K562 (cell line): ENCODE results near the gene ADORA2B. TPM values are rescaled to one million over a fixed set of nuclear protein-coding genes. Genes with fewer than 3 reads are reported as not detected.

Experiments used
- FOXA3 ChIP-seq, 2 experiments: fragments of 450-650 bp in 1 of 2; sonication (generic) in 1 of 2; formaldehyde crosslinking; IDR thresholded peaks in 1 of 2; conservative IDR thresholded peaks in 1 of 2; 2 replicates each; pipeline versions ENCODE4 v1.4.0 to v1.8.0; 2020 to 2022; ENCODE audit warnings: mild to moderate bottlenecking in 2 of 2, missing genetic modification reagents in 1 of 2
- FOXK2 ChIP-seq, 2 experiments: fragments of 450-650 bp; IDR thresholded peaks in 1 of 2; conservative IDR thresholded peaks in 1 of 2; 2 replicates each; pipeline ENCODE4 v1.6.1; 2016; ENCODE audit warnings: low read depth in 2 of 2, mild to moderate bottlenecking in 1 of 2
- NONO ChIP-seq, 2 experiments: fragments of 200-400 bp in 1 of 2; fragments of 450-650 bp in 1 of 2; formaldehyde crosslinking in 1 of 2; IDR thresholded peaks; 2 replicates each; pipeline ENCODE4 v1.6.1; 2017; ENCODE audit warnings: low read depth in 2 of 2, mild to moderate bottlenecking in 2 of 2, moderate library complexity in 2 of 2, low read length in 1 of 2
- SNRNP70 ChIP-seq: fragments of 200-400 bp; formaldehyde crosslinking; optimal IDR thresholded peaks from 2 replicates; pipeline ENCODE3; 2017; ENCODE audit warnings: low read depth, low read length
- ZNF507 ChIP-seq: conservative IDR thresholded peaks from 2 replicates; pipeline ENCODE4 v1.6.1; 2017; ENCODE audit warnings: missing genetic modification characterization, missing compliant biosample characterization
- ZNF699 ChIP-seq: fragments of 250-450 bp; sonication (Bioruptor Pico); IDR thresholded peaks from 2 replicates; pipeline ENCODE4 v1.8.0; 2021; ENCODE audit warnings: mild to moderate bottlenecking, moderate library complexity; ENCODE audit not compliant: insufficient replicate concordance
- polyA plus RNA-seq, 8 experiments: library from polyadenylated mRNA; depleted of rRNA in 4 of 8; stranded (reverse) in 5 of 8; unstranded in 3 of 8; fragments of >200 nt; fragmentation: Nextera tagmentation in 2 of 8; fragmentation: Illumina TruSeq in 1 of 8; extraction: Ambion mirVana in 2 of 8; extraction: Trizol in 1 of 8; gene quantifications; 2 replicates each; pipeline versions ENCODE4 v1.2.1 to v1.2.3, GENCODE V29; 2011 to 2014; ENCODE audit warnings: inconsistent platforms in 1 of 8, missing spikeins in 1 of 8
- total RNA-seq, 7 experiments: library from RNA; depleted of rRNA in 6 of 7; stranded (reverse); fragments of >200 nt in 6 of 7; fragmentation: Illumina TruSeq in 2 of 7; extraction: Trizol in 2 of 7; gene quantifications; 2 replicates each; pipeline versions ENCODE4 v1.2.1 to v1.2.3, GENCODE V29; 2011 to 2021; ENCODE audit warnings: low replicate concordance in 1 of 7
- TF ChIP-seq, protein P1 (sequence below), 2 experiments: fragments of 200-800 bp in 1 of 2; sonication (Bioruptor generic) in 1 of 2; sonication (generic) in 1 of 2; formaldehyde crosslinking in 1 of 2; IDR thresholded peaks in 1 of 2; conservative IDR thresholded peaks in 1 of 2; 2 replicates each; pipeline versions ENCODE4 v1.5.0 to v1.6.1; 2016 to 2020; ENCODE audit warnings: missing compliant biosample characterization in 1 of 2, missing genetic modification characterization in 1 of 2, missing genetic modification reagents in 1 of 2

Gene ADORA2B
- total and polyA plus RNA-seq, 9 of the 15 experiments (the other 6 are each of a cell fraction or from before 2014, with no cell fraction given), result 6.4 to 16.6 (median 10.5) TPM

DNA sequence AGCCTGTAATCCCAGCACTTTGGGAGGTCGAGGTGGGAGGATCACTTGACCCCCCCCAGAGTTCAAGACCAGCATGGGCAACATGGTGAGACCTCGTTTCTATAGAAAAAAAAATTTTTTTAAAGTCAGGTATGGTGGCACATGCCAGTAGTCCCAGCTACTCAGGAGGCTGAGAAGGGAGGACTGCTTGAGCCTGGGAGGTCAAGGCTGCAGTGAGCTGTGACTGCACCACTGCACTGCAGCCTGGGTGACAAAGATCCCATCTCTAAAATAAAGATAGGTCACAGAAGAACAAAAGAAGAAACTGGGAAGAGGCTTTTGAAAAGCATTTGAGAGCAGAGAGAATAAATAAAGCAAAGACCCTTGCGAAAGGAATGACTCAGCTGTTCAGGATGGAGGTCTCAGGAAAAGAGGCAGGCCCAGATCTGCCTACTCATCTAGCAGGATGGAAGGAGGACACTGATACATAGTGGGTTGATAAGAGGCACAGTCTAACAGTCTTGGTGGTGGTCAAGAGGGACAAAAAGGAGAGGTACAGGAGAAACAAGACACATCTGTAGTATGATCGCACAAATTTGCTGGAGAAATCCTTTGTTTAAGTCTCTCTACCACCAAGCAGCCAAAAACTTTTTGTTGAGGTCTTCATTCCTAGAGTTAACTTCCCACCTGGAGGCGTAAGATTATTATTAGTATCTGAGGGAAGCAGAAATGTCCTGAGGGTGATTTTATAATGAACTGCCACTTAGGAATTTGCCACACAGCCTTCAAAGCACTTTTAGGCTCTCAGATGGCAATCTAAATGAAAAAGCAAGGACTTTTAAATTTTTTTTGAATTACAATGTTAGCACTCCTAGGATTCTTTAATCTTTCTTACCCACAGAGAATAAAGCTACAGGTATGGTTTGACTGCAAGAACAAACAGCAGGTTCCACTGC is 37.0 kb downstream of the ADORA2B start (continued):
- no peak for TF ChIP-seq FOXA3 (CRISPR knock-in tag; conservative IDR thresholded peaks at IDR 0.05 in 1 of 2, IDR thresholded peaks at IDR 0.05 in 1 of 2)
- no peak for TF ChIP-seq ZNF507 (tag)
- TF ChIP-seq FOXK2 (conservative IDR thresholded peaks at IDR 0.05 in 1 of 2, IDR thresholded peaks at IDR 0.05 in 1 of 2; ENCODE audit: low read depth in 2 of 2), result no peak
- TF ChIP-seq ZNF699 (CRISPR knock-in tag), result no peak
- TF ChIP-seq, protein P1, sequence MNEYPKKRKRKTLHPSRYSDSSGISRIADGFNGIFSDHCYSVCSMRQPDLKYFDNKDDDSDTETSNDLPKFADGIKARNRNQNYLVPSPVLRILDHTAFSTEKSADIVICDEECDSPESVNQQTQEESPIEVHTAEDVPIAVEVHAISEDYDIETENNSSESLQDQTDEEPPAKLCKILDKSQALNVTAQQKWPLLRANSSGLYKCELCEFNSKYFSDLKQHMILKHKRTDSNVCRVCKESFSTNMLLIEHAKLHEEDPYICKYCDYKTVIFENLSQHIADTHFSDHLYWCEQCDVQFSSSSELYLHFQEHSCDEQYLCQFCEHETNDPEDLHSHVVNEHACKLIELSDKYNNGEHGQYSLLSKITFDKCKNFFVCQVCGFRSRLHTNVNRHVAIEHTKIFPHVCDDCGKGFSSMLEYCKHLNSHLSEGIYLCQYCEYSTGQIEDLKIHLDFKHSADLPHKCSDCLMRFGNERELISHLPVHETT (CRISPR knock-in tag; conservative IDR thresholded peaks at IDR 0.05 in 1 of 2, IDR thresholded peaks at IDR 0.05 in 1 of 2), result no peak
- TF ChIP-seq NONO (IDR thresholded peaks at IDR 0.05; ENCODE audit: low read depth in 2 of 2, low read length in 1 of 2), result no peak
- no peak for TF ChIP-seq SNRNP70
